Islet of Langerhans (tissue), 1 donor: ENCODE data around the gene WDR70.

Experiments used
- FAIRE-seq: peaks from one replicate; lab custom pipeline; 2011; peaks lifted over from hg19 to GRCh38; lab: Jason Lieb, UNC

WDR70 gene

DNA sequence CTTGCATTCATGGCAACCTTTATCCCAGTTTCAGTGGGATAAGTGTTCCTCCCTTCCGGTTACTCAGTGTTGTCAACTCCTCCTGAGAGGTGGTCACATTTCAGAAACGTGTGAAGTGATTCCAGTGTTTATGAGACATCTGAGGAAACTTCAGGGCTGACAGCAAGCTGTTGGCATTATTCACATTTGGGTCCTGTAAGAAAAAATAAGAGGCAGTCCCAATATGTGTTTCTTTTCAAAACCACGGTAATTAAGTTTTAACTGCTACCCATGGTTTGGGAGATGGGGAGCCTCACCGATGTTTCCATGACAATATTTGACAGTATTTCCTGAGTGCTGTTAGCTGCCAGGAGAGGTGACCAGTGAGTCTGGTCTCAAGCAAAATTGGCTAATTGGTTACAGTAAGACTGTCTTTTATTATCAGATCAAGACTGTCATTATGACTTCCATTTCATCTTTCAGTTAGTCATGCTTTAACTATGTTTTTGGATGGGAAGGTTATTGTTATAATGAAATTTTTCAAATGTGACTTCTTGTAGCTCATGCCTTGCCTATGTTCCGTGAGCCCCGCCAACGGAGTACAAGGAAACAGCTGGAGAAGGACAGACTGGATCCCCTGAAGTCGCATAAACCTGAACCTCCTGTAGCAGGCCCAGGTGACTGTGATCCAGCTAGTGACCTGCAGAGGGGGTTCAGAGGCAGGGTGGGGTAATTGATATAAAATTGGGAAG lies 345.4 kb downstream of the WDR70 start:
- no peak for FAIRE-seq

DNA sequence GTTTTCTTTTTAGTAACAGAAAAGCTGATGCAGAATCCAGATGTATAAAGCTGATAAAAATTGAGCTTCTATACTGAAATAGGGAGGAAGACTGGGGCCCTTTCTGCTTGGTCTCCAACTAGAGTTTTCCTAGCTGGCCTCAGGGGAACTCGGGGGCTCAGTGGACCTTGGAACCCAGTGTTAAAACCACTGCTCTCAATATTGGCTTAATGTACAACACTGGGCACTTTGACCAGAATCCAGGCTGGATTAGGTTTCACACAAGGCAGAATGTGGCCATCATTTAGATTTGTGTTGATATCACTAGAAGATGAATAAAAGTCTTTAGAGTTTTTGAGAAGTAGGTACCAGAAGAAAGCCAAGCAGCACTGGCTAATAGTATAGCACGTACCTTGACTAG lies 346.1 kb downstream of the WDR70 start:
- no peak for FAIRE-seq

DNA sequence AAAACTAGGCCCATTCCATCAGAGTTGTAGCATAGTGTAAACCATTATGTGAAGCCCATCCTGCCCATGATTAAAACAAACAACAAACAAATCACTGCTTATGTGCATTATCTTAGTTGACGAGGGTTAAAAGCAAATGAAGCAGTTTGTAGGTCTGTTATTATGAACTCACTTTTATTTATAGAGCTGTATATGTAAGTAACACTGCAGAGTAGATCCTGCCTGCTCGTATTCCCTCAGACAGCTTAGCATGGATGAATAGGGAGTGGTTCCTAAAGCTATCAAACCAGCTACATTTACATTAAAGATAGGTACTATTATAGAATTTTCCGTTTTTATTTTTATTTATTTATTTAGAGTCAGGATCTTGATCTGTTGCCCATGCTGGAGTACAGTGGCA lies 348.1 kb downstream of the WDR70 start:
- no peak for FAIRE-seq

DNA sequence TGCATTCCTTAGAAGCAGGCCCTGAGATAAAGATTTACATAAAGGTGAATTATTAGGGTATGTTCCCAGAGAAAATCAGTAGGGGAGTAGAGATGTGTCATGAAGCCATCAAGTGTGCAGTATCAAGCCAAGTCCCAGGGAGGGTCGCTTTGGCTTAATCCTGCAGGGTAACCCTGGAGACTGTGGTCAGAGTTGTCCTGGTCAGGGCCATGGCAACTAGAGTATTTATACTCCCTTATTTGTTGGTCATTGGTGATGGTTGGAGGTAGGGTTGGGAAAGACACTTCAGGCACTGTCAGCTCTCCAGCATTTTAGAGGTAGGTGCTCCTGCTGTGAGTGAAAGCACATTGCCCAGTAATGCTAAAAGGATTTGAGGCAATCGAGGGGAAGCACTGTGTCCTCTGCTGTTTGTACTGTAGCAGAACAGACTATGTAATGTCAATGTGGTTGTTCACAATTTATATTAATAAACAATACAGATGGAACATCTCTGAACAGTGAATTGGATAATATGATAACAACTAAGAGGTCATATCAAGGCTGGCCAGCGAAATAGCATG lies 351.9 kb downstream of the WDR70 start:
- no peak for FAIRE-seq

DNA sequence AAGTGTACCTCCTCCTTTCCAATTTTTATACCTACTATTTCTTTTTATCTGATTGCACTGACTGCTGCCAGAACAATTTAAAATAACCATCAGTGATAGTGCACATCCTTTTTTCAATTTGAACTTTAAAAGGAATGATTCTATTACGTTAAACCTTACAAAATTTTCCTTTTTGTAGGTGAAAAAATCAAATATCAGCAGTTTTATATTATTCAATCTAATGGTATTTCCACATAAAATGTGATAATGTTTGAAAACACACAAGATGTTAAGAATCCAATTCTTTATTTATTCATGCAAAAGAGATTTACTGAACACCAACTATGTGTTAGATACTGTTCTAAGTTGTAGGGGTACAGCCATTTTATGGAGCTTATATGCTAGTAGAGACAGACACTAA lies 355.0 kb downstream of the WDR70 start:
- FAIRE-seq = no peak

DNA sequence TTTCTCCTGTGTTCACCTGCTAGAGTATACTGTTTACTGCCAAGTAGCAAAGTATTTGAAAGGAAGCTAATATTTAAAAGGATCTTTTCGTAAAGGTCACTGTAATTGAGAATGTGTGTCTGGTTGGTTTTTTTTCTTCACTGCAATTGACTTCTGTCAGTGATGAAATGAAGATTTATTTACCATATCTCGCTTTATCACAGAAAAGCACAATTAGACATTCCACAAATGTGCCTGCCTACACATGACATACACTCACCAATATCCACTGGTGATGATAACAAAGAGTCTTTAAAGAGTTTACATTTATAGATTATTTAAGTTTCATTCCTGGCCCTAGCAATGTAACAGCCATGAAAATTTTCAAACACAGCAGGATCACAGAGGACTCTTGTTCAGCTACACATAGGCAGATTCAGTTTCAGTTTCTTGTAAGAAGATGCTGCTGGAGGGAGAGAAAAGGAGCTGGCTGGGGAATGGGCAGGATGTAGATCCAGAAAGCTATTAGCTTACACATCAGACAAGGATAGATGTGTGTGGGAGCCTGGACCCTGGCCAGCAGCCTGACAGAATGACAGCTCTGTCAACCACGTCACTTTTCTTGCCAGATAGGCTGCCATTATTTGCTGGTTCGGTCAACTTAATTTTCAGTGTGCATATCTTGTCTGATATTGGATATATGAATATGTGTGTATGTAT lies 356.7 kb downstream of the WDR70 start:
- FAIRE-seq = no peak

DNA sequence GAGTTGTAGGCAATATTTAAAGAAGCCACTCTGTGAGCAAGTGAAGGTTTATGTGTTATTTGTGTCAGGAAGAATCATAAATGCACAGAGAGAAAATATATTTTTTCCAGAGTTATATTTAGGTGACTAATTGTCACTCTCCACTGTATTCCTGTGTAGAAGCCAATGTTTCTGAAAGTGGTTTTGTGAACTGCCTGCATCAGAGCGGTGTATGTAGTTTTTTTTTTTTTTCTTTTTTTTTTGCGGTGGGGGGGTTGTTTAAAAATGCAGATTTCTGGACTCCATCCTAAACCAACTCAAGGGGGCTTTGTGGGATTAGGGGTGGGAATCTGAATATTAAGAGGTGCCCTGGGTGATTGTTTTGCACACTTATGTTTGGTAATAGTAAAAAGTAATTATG lies 357.3 kb downstream of the WDR70 start:
- FAIRE-seq = no peak

DNA sequence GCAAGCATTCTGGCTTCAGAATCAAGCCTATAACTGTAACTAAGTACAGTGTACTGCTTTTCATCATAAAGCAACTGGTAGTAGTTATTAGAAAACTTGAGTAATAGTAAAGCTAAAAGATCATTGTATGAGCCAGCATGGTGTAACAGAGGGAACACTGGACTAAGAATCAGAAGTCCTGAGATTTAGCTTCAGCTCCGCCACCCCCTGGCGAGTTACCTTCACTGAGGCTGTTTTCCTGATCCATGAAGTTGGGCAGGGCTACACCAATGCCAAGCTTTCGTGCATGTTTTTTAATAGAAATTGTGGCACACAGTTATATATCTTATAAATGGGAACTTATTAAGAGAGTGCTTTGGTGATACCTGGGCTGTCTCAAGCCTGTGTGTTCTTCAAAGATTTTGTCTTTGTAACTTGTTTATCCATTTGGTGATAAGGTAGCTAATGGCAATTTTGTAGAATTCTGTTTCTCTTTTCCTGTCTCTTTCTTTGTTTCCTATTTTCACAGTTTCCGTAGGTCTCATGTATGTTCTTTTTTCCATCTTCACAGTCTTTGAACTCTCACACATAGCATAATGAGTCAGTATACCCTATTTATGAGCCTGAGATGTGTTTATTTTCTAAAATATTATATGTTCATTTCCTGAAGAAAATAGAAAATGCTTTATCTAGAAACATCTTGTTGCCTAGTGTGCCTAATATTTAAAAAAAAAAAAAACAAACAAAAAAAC lies 358.4 kb downstream of the WDR70 start:
- no peak for FAIRE-seq

DNA sequence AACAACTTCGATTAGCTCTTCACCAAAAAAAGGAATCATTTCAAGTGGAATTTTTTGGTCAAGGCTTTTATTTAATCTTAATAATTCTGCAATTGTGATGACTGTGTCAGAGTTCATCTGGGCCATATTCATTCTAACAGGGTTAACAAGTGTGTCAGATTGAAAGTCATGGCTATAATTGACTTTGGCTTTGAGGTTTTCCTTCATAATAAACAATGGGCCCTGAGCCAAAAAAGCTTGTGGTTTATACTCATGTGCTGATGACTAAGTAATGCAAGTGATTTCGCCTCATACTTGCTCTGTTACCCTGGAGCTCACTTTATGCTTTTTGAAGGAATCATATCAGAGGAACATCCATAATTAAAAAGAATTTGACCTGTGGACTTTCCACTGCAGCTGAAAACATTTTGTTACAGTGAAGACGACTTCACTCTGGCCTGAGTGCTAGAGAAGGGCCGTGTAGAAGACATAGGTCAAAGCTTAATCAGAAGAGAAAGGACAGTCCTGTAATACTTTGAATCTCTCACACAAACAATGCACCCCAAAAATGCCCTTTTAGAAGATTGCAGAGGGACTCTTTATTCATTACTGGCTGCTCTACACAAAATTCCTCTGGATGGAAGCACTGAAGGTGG lies 359.1 kb downstream of the WDR70 start:
- FAIRE-seq = no peak

DNA sequence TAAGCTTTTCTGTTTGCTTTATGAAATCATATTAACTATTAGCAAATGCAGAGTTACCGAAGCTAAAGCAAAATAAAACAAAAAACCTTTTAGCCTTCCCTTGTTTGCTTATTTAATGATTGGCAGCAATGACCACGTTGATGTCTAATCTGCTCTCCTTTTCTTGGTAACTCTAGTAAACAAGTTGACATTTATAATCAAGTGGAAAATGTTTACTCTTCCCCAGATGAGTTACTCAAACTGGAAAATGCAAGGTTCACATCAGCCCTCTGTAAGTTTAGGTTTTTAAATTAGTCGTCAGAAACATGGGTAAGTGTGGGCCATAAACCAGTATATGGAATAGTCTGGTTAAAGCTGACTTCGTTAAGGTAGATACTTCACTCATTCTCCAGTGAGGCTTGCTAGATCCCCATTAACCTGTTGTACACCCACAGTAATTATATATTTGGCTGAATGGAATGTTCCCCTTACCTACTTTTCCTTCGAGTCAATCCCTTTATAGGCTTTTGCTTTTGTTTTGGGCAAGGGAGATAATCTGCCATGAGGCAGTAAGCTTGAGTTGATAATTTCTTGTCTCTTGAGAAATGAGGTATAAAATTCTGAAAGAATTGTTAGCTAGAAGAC lies 359.9 kb downstream of the WDR70 start:
- no peak for FAIRE-seq

DNA sequence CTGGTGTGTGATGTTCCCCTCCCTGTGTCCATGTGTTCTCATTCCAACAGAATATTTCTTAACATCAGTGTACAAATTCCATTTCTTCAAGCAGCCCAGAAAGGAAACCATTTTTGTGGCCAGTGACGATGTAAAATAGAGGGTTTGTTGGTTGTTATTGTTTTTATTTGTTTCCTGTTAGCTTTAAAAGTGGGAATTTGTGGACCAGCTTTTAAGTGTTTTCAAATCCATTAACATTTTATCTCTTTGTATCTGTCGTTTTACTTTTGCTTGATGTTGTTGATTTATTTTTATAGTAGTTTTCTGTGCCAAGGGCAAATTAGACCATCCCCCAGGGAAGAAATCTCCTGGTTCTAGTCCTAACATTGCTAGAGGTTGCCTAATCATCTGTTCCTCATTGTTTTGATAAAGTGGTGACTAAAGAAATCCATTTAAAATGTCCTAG lies 360.7 kb downstream of the WDR70 start:
- no peak for FAIRE-seq

DNA sequence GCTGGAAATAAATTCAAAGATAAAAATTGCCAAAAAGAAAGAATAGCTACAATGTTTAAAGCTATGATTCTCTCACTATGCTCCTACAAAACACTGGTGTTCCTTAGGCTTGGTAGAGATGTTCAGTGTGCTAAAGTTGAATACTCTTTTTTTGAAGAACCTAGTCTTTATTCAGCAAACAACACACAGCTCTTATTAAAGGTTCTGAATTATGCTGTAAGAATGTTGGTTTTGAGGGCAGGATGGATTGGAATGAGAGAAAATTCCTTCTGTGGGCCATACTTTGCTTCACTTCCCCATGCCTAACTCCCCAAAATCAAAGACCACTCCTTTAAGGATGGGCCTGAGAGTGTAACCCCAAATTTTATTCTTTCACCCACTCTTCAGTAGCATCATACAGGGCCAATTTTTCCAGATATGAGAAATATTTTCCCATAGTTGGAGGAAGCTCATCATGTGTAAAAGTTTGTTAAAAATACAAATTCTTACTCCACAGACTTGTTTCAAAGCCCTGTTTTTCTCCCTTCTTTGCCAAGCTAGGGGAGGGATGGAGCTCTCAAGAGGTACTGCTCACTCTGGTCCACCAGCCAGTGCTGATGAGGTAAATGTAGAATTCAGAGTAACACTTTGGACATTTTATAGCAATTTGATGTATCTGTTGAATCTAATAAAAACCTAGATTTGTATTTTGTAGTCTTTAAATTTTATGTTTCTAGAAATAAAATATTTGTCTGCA lies 361.4 kb downstream of the WDR70 start:
- FAIRE-seq = no peak

DNA sequence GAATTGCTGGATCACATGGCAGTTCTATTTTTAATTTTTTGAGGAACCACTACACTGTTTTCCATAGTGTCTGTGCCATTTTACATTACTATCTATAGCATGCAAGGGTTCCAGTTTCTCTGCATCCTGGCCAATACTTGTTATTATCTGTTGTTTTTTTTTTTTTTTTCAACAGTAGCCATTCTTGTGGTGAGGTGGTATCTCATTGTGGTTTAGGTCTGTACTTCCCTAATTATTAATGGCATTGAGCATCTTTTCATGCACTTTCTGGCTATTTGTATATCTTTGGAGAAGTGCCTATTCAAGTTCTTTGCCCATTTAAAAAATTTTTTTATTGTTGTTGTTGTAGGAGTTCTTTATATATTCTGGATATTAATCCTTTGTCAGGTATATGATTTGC lies 363.0 kb downstream of the WDR70 start:
- no peak for FAIRE-seq

DNA sequence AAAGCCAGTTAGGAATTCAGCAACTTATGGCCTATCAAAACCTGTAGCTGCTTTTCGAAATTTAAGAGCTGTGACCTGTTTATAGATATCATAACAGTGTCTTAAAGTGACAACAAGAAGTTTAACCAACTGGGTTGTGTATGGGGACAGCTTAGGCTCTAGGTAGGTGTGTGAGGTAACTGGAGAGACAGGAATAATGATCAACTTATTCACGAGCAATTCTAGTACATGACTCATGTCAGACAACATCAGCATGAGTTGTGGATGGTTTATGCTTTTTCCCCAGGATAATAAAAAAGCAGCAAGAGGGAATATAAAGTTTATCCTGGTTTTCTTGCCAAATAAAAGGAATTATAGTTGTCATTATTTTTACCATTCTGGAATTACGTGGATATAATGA lies 372.1 kb downstream of the WDR70 start:
- FAIRE-seq = no peak

DNA sequence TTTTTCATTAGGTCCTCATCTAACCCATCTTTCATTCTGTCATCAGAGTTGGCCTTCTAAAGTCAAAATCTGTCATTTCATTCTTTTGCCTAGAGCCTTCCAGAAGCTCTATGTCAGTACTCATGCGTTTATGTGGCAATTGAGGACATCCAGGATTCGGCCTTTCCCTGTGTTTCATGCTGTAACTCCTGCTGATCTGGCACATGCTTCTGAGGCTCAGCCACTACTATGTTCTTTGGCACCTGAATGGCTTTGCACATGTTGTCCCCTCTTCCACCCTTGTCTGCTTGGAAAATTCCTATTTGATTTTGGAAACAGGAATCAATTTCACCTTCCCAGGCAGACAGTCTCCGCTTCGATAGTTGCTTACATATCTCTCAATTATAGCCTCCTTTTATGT lies 375.9 kb downstream of the WDR70 start:
- FAIRE-seq = no peak

DNA sequence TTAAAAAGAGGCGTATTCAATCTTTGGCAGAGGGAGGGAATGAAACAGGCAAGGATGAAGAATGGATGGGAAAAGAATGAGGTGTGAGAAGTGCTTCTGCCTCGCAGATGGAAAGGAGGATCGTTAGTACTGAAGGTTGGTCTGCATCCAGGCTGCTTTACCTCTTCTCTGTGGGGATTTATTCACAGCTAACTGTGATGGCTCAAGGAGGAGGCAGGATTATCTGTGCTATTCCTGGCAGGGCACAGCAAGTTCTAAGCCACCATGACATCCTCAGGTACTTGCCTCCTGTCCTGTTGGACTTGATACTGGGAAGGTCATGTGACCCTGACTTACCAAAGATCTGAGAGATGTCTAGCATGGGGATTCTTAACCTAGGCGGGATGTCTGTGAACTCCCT lies 376.5 kb downstream of the WDR70 start:
- FAIRE-seq = no peak

DNA sequence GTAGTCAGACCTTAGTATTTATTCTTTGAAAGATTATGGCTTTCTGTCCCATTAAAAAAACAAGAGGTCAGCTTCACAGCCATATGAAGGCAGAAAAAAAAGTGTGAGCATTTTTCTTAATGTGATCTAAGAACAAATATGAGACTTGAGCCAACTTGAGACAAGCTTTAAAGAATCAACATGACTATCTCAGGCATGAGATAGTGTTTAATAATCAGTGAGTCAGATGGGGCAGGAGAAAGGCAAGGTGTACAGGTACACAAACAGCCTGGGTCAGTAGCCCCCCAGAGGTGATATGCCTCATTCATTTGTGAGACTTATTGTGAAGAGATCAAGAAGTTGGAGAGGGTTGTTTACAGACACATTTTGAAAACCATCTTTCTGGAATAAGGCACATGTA lies 377.1 kb downstream of the WDR70 start:
- no peak for FAIRE-seq

DNA sequence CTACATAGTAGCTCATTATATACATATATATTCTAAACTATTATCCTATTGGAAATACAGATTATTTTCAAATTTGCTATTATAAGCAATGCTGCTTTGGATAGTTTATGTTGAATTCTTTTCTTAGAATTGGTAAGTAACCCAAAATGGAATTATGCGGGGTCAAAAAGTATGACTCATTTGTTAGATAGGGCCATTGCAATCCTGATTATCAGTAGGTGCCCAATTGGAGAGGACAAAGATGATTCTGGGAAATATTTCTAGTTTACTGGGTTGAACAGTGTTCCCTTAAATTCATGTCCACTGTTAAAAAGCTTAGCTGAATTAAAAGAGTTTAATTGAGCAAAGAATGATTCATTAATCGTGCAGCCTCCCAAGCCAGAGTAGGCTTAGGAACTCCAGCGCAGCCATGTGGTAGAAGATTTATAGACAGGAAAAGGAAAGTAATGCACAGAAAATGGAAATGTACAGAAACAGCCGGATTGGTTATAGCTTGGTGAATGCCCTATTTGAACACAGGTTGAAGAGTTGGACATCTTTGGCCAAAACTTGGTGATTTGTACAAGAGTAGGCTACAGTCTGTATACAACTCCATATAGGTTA lies 379.0 kb downstream of the WDR70 start:
- FAIRE-seq = no peak

DNA sequence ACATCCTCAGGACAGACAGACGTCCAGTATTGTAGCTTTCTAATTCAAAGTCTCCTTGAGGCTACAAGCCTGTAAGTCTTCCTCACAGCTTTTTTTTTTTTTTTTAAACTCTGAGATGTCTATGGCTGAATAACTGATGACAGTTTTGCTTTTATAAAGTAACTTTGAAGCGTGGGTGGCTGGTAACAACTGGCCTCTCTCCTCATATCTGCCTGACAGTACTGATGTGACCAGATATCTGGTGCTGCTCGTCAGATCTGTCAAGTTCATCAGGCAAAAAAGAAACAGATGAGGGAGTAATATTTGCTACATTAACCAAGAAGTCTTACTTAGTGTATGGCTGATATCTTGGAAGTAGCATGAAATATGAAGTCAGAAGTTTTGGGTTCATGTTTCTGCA lies 388.1 kb downstream of the WDR70 start:
- no peak for FAIRE-seq

DNA sequence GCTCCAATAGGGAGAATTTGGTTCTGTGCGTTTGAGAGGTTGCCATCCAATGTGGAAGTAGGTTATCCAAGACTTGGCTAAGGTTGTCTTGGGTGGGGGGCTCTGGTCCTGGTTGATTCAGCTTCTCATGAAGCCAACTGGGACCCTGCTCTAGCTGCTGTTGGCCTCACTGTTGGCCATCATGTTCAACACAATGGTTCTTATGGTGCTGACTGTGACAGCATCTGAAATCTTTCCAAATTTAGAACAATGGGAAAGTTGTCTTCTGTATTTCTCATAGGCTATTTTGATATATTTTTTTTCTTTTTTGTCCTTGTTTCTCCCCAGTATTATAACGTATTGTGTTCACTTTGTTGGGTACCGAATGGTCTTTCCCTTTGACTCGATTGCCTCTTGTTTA lies 388.8 kb downstream of the WDR70 start:
- no peak for FAIRE-seq

DNA sequence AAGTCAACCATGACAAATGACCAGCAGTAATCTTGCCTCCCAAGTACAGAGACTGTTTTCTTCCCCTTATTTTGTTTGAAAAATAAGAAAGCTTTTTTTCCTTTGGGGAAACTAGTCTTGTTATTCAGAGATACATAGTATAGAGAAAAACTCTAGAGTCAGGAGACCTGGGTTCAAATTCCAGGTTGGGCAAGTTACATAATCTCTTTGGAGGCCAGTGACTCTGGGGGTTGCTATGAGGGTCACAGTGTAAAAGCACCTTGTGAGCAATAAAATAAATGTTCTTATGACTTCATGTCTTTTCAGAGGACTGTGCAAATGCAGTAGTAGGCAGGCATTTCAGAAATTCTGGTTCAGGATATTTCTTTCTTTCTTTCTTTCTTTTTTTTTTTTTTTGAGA lies 389.3 kb downstream of the WDR70 start:
- no peak for FAIRE-seq
